HuH-7.5 (cell line): ENCODE measurements around the gene GET3.
A peak's percentile ranks its signal among the peaks of the same experiment; 100 is the strongest.

Experiments
- DNase-seq: peaks from one replicate; pipeline ENCODE4 v3.0.0; 2011; ENCODE audit warnings: low spot score

Gene GET3

DNA sequence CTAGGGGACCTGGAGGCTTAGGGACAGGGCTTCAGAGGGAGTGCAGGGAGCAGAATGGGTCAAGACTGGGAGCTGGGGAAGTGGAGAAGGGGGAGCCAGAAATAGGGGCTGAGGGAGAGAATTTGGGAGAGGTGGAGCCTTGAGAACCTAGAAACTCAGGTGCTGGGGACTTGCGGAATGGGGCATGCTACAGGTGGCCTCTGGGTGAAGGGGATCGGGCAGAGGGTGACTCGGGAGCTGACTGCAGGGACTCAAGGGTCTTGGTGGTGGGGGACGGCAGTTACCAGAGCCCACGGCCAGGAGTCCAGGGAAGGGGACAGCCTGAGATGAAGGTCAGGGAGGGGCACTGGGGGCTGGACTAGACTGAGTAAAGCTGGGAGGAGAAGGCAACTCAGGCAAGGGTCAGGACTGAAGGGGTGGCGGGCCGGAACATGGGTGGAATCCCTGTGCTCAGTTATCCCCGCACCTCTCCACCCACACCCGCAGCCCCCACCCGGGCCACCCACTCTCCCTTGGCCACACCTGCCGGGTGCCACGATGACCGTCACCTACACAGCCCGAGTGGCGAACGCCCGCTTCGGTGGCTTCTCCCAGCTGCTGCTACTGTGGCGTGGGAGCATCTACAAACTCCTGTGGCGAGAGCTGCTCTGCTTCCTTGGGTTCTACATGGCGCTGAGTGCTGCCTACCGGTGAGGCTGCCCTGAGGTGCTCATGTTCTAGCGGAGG is 14.9 kb downstream of the GET3 start:
- no peak for DNase-seq

DNA sequence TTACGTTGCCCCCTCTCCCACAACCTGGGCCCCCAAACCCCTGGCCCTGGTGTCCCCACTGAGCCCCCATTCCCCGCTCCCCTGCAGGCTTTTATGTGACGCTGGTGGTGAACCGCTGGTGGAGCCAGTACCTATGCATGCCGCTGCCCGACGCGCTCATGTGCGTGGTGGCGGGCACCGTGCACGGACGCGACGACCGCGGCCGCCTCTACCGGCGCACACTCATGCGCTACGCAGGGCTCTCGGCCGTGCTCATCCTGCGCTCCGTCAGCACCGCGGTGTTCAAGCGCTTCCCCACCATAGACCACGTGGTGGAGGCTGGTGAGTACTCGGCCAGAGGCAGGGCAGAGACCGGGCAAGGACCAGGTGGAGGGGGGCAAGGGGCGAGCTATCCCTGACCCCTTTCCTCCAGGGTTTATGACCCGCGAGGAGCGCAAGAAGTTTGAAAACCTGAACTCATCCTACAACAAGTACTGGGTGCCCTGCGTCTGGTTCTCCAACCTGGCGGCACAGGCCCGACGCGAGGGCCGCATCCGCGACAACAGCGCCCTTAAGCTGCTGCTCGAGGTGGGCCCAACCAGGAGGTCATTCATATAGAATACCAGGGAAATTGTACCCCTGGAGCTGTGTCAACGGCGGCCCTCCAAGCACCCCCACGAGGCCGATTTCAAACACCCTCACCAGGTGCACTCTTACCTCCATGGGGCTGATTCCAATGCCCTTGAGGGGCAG is 17.3 kb downstream of the GET3 start:
- no peak for DNase-seq

DNA sequence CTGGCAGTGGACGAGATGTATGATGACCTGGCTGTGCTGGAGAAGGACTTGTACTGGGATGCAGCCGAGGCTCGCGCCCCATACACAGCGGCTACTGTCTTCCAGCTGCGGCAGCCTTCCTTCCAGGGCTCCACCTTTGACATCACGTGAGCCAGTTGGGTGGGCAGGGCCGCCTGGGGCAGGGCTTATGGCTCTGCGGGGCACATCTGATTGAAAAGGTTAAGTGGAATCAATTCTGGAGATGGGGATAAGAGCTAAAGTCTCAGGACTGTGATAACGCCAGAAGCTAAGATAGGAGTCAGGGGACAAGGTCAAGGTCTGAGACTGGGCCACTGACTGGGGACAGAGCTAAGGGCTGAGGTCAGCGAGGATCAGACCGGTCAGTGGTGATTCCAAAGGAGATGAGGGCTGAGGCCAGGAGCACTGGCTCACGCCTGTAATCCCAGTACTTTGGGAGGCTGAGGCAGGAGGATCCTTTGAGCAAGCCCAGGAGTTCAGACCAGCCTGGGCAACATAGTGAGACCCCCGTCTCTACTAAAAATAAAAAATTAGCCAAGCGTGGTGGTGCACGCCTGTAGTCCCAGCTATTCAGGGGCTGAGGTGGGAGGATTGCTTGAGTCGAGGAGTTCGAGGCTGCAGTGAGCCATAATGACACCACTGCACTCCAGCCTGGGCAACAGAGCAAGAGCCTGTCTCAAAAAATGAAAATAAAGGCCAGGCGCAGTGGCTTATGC is 19.0 kb downstream of the GET3 start:
- no peak for DNase-seq

DNA sequence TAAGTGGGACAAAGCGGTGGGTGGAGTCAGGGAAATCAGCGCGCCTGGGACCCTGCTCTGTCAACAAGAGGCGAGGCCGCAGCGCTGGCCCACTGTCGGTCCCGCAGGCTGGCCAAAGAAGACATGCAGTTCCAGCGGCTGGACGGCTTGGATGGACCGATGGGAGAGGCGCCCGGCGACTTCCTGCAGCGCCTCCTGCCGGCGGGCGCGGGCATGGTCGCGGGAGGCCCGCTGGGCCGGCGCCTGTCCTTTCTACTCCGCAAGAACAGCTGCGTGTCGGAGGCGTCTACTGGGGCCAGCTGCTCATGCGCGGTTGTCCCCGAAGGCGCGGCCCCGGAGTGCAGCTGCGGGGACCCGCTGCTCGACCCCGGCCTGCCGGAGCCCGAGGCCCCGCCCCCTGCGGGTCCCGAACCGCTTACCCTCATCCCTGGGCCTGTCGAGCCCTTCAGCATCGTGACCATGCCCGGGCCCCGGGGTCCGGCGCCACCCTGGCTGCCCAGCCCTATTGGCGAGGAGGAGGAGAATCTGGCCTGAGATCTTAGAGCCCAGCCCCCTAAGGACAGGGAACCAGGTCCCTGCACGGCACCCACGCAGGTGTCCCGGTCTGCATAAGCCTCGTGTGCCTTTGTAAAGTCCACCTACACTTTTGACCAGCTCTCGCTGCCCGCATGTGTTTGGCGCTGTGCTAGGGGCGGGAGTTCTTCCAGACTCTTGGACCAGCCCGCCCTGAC is 20.4 kb downstream of the GET3 start:
- peak; percentile 91 for DNase-seq

DNA sequence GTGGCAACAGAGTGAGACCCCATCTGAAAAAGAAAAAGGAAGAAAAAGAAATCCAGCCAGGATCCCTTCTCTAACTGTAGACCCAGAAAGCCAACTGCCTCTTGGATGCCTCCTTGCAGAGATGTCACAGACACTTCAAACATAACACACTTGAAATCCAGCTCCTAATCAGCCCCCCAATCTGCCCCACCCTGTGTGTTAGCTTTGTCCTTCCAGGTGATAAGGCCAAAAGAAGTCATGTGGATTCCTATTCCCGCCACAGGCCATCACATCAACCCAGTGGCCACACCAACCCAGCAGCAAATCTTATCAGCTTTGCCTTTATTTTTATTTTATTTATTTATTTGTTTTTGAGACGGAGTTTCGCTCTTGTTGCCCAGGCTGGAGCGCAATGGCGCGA is 22.4 kb downstream of the GET3 start:
- DNase-seq, result no peak

DNA sequence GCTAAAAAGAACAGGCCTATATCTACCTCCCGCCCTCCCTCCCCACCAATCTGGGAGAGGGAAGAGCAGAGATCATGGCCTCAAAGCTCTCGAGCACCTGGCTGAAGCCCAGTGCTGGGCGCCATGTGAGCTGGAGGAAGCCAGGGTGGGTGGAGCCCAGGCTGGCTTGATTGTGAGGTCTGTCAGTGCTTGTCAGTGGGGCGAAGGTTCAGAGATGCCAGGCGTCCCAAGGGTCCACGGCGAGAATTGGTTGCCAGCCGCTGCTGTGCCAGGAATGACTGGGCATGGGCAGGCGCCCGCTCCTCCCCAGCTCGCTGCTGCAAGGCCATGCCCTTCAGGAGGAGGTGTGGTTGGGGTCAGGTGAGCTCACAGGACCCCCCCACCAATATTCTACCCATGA is 25.8 kb downstream of the GET3 start:
- DNase-seq, result no peak

DNA sequence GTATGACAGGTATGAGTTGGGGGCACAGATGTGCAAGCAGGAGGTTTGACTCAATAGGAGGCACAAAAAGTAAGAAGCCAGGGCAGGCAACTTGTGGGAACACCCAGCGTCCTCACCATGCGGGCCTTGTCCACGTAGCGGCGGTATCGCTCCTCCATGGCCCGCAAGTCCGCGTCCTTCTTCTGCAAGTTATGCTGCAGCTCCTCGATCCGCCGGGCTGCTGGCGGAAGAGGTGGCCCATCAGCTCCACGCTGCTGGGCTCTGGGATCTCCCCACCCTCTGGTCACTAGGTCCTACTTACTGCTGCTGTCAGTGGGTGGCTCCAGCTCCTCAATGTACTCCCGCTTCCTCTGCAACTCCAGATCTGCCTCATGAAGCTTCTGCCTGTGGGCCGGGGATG is 27.4 kb downstream of the GET3 start:
- DNase-seq, result no peak

DNA sequence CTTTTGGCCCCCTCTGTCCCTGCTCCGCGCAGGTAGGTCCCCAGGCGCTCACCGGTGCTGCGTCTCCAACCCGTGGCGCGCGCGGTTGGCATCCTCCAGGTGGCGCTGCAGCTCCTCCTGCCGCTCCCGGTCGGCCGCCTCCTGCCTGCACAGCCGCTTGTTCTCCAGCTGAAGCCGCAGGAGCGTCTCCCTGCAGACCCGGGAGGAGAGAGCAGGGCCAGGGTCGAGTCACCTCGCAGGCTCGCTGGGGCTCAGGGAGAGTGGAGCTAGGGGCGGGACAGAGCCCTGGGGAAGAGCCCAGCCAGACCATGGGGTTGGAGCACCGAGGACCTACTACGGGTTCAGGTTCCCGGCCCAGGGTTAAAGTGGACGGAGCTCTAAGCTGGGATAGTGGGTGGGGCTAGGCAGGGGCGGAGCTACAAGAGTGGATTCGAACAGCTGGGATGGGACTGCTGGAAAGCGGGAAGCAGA is 28.8 kb downstream of the GET3 start:
- DNase-seq, result peak; percentile 97

DNA sequence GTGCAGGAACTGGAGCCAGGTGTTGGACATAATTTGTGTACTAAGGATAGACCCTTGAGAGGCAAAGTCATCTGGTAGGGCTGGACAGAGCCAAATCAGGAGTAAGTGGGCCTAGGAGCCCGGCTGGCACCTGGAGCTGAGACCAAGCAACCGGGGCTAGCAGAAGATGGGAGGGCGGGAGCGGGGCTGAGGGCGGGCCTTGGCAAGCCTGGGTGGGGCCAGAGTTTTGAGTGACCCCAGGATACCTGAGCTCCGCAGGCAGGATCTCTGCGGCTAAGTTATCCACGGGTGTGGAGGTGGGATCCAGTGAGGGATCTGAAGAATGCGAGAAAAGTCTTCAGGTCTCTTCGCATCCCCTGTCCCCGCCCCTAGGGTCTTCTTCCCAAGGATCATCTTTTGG is 29.9 kb downstream of the GET3 start:
- no peak for DNase-seq

DNA sequence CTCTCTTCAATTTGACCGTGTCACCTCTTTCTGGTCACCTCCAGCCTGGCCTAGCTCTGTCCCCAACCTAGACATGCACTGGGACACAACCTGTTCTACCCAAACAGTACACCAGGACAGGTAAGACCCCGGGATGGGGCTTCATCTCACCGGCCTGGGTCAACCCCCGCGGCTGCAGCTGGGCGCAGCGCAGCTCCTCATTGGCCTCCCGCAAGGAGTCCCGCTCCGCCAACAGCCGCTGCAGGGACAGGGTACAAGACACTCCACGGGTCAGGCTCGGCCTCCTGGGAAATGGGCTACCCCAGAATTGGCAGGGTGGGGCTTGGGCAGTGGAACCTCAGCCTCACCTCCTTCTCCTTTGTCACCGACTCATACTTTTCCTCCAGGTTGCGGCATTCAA is 30.4 kb downstream of the GET3 start:
- no peak for DNase-seq

DNA sequence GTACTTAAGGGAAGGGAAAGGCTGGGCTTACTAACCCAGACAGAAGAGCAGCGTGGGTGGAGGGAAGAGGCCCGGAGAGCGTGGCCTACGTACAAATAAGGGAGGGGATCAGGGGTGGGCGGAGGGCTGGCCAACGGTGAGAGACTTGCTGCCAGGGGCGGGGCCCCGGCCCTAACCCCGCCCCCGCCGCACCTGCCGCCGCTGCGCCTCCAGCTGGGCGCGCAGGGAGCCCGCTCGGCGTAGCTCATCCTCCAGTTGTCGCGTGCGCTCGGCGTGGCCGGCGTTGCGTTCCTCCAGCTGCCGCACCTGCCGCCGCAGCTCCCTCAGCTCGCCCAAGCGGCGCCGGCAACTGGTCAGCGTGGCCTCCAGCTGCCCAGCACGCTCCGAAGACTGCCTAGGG is 32.4 kb downstream of the GET3 start:
- no peak for DNase-seq

DNA sequence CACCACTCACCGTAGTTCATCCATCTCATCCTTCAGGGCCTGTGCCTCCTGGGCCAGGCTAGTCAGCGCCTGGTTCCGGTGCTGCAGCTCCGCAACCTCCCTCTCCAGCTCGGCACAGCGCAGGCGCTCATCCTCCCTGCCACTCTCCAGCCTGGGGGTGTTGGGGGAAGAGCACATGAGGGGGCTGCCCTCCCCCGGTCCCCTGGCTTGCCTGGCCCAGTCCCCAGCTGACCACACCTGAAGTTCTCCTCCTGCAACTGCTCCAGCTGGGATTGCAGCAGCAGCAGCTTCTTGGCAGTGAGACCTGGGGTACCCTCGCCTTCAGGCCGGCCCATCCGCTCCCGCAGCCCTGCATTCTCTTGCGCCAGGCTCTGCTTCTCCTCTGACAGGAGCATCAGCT is 33.6 kb downstream of the GET3 start:
- no peak for DNase-seq

DNA sequence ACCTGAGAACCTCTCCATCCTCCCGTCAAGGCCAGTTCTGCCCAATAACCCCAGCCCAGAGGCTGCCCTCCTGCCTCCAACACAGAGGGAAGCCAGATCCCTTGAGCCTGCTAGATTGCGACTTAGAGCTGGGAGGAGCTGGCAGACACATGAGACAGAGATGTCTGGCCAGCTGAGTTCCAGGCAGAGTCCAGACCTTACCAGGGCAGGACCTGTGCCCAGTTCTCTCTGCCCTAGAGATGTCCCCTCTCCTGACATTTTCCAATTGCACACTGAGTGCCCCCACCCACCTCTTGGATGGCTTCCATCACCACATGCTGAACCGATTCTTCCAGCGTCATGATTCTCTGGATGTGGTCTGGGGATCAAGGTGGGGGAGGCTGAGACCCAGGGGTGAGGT is 35.0 kb downstream of the GET3 start:
- no peak for DNase-seq

DNA sequence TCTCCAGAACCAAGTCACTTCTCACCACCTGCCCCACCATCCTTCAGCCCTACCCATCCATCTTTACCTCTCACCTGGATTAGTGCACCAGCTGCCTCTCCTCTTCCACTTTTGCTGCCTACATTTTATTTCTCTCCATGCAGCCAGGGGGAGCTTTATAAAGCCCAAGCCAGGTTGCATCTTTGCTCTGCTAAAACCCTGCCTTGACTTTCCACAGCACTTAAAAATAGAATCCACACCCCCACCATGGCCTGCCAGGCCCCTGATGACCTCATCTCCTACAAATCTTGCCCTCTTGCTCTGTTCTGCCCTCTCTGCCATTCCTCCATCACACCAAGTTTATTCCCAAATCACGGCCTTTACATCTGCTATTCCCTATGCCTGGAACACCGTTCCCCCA is 36.3 kb downstream of the GET3 start:
- DNase-seq, result no peak

DNA sequence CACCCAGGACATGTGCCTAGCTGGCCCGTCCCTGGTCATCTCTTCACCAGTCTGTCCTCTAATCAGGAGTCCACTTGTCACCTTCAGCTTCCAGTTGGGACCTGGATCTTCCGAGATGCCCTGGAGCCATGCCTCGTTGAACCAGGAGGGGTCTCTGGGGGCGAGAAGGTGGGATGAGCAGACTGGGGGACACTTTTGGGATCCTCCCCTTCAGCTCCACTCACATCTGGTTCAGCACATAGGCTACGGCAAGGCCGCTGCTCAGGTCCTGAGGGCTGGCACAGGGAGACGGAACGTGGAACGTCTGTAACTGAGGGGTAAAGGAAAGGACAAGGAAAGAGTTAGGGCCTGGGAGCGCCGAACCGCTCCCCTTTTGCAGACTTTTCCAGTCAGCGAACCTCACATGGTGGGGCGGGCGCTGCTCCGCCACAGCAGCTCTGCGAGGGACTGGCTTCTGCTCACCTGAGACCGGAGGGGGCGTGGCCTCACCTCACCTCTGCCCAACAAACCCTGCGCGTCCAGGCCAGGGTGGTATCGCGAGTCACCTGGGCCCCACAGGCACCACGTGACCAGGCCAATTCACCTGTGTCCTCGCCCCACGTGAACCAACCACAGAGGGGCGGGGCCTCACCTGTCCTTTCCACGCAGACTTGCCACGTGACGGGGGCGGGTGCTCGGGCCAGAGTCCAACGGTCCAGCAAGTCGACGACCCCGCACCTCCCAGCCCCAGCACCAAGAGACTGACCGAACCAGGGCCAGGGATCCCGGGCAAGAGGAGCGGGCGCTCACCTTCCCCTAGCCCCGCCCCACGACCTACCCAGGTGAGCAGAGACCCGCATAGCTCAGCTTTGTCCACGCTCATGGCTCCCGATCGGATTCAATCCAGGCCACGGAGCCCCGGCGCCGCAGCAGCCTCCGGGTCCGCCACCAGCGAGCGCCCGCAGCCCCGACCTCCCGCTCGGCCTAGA is 37.6 kb downstream of the GET3 start, which contains the start of gene HOOK2:
Gene HOOK2, minus strand, starts transcription at position 965 of the 968 bp plus-strand sequence. Its CDS starts 103 bp downstream, at position 862.
- peak; percentile 65 for DNase-seq

DNA sequence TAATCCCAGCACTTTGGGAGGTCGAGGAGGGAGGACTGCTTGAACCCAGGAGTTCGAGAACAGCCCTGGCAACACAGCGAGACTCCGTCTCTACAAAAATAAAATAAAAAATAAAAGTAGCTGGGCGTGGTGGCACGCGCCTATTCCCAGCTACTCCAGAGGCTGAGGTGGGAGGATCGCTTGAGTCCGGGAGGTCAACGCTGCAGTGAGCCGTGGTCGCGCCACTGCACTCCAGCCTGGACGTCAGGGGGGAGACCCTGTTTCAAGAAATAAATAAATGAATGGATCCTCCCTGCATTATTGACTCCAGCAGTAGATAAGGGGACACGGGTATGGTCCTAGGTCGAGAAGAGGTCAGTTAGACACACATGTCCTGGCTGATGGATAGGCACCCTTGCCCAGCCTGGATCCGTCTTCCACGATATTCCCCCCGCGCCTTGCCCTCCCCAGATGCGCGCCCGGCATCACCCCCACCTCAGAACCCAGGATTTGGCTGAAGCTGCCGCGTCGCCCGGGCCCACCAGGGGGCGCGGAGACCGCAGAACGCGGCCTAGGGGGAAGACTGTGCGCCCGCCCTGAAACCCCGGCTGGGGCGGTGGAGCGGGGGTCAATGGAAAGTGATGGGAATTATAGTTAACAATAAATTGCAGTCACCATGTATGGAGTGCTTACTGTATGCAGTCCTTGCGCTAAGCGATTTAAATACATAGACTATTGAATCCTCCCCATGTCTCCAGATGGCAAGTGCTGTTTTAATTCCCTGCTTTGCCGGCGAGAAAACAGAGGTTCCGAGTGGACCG is 40.1 kb downstream of the GET3 start:
- peak; percentile 91 for DNase-seq

DNA sequence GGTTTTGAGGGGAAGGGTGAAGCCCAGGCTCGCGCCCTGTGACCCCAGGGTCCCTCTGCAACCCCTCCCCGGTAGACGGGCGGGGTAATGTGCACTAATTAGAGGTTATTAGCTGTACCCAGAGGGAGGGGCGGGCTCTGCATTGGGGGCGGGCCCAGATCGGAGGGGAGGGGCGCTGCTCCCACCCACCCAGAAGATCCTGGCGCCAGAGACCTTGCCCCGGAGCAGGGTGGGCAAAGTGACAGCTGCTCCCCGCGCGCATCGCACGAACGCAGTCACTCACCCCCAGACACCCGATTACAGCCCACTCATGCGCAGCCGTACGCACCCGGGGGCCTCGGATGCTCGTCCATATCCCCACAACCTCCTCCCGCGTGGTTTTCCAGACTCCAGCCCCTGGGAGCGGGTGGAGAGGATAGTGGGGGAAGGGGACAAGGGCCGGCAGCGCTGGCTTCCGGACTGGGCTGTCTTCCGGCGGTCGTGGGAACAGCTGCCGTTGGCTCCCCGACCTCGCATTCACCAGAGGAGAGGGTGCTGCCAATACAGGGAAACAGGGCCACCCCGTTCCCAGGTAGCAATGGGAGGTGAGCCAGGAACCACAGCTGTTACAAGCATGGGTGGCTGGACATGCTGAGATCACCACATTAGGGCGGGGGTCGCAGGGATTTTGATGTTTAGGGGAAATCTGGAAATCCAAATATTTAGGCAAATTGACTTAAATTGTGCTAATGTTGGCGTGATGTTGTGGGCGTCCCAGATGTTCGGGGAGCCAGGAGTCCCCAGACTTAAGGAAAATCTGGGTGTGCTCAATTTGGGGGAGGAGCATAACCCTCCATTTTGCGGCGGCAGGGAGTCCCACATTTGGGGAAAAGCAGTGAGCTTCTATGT is 41.0 kb downstream of the GET3 start:
- DNase-seq, result peak; percentile 77

DNA sequence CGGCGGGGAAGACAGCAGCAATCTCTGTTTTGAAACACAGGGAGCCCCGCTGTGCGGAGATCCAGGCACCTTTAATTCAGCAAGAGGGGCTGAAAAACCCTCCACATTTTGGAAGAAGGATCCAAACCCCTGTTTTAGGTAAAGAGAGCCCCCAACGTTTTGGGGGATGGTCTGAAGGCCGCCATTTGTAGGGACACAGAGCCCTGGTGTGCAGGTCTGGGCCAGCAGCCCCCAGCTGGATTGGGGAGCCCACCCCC is 41.5 kb downstream of the GET3 start:
- DNase-seq, result no peak
